Esophagus muscularis mucosa (tissue), 3 donors: Measurements from ENCODE around the gene KIR3DL1.

Experiments
- CTCF ChIP-seq, 3 experiments: fragments of 200-600 bp in 2 of 3; fragments of 450-650 bp in 1 of 3; sonication (generic) in 2 of 3; IDR thresholded peaks; one replicate each; pipeline ENCODE4 v1.5.1; 2017 to 2019; ENCODE audit warnings: antibody characterized with exemption in 3 of 3, mild to moderate bottlenecking in 2 of 3, moderate library complexity in 1 of 3
- POLR2A ChIP-seq: fragments of 450-650 bp; IDR thresholded peaks from one replicate; pipeline ENCODE4 v1.6.1; 2017; ENCODE audit warnings: antibody characterized with exemption, moderate library complexity, mild to moderate bottlenecking, low read depth

DNA sequence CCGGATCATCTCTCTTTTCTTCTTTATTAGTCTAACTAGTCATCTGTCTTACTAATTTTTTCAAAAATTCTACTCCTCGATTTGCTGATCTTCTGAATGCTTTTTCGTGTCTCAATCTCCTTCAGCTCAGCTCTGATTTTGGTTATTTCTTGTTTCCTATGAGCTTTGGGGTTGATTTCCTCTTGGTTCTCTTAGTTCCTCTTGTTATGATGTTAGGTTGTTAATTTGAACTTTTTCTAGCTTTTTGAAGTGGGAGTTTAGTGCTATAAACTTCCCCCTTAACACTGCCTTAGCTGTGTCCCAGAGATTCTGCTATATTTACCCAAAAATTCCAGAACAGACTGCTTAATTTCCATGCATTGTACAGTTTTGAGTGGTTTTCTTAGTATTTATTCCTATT lies 61.2 kb downstream of the KIR3DL1 start:
- TF ChIP-seq CTCF (IDR thresholded peaks at IDR 0.05) = no peak
- no peak for TF ChIP-seq POLR2A
